ENCODE results near the gene PRKAG2.

The PRKAG2 gene

DNA sequence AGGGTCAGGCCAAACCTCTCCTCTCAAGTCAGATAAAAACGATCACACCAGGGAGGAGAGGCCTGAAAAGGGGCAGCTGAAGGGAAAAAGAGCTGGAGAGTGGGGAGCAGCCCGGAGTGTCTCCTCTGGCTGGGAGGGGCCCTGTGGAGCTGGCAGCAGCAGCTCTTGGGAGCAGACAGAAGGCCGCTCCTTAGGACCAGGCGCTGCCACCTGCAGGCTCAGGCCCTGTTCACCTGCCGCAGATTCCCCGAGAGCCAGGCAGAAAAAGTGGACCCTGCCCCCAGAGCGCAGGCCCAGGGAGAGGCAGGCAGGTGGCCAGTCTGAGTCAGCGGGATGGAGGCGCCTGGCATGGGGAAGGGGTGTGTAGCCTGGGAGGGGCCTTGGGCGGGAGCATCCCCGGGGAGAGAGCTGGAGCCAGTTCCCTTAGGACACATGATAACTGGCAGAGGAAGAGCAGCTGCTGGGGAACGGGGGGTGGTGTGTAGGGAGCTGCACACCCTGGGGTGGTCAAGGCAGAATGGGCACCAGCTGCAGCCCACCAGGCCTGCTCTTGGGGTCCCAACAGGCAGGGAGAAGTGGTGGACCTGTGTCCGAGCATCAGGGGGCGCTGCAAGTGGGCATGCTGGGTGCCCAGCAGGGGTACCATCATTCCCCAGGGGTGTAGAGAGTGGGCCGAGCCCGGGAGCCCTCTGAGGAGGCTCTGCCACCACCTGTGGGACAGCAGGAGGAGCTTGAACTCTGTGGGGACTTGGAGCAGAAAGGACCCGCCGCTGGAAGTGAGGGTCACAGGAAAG, 180.0 kb downstream of the PRKAG2 start:
- H3K27ac ChIP-seq, result no peak overlapping the region
- TF ChIP-seq ZFX (IDR thresholded peaks at IDR 0.05; ENCODE audit: borderline replicate concordance) (no peak), CTCF (IDR thresholded peaks at IDR 0.05) (no peak)

- no peak for TF ChIP-seq CTCF (IDR thresholded peaks at IDR 0.05)
- TF ChIP-seq ZFX (IDR thresholded peaks at IDR 0.05; ENCODE audit: borderline replicate concordance), result no peak
- H3K27ac ChIP-seq, result no peak overlapping the region
Measured at GRCh38 chr7:151695951-151696541, 180.9 kb downstream of the PRKAG2 start.

DNA sequence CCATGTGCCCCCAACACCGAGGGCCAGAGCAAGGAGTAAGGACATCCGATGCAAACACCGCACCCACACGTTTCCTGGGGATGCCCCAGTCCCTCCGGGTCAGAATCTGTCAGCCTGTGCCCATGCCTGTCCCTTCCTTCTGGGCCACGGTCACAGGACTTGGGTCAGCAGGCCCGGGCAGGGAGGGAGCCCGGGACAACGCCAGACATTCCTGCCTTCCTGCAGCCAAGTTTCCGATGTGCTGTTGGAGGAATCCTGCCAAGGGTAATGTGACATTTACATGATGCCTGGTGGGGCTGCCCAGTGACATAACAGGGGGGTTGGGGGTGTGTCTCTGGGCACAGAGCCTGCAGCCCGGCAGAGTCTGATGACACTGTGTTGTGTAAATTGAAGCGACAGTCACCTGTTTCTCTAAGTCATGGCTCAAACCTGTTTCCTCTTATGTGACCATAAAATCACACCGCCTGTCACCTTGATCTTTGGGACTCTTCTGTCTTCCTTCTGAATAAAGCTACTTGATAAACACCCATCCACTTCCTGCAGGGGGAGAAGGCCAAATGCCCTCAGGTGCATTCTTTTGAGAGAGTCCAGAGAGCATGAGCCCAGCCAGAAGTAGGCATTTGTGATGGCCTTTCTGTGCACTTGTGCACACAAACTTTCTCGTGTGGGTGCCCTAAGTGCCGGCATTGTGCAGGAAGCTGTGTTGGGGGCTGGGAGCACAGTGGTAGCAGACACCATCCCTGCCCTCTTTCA, 181.9 kb downstream of the PRKAG2 start:
- TF ChIP-seq CTCF (IDR thresholded peaks at IDR 0.05) (no peak), ZFX (IDR thresholded peaks at IDR 0.05; ENCODE audit: borderline replicate concordance) (no peak)
- no peak overlapping the region for H3K27ac ChIP-seq

DNA sequence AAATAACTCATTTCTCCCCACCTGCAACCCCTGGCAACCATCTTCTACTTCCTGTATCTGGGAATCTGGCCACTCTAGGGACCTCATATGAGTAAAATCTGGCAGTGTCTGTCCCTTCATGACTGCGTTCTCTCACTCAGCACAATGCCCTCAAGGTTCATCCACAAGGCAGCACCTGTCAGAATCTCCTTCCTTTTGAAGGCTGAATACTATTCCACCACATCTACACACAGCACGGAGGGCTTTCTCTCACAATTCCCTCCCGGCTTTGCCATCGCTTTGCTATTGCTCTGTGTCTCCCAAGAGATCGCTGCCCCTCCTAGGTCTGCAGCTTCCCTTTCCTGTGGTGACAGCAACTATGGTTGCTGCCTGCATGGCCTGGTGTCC, 182.5 kb downstream of the PRKAG2 start:
- TF ChIP-seq ZFX (IDR thresholded peaks at IDR 0.05; ENCODE audit: borderline replicate concordance), result no peak
- no peak for TF ChIP-seq CTCF (IDR thresholded peaks at IDR 0.05)
- H3K27ac ChIP-seq, result no peak overlapping the region

GRCh38 chr7:151693140-151693539, 183.8 kb downstream of the PRKAG2 start:
- H3K27ac ChIP-seq, result no peak overlapping the region
- TF ChIP-seq CTCF (IDR thresholded peaks at IDR 0.05), result no peak
- TF ChIP-seq ZFX (IDR thresholded peaks at IDR 0.05; ENCODE audit: borderline replicate concordance), result no peak

DNA sequence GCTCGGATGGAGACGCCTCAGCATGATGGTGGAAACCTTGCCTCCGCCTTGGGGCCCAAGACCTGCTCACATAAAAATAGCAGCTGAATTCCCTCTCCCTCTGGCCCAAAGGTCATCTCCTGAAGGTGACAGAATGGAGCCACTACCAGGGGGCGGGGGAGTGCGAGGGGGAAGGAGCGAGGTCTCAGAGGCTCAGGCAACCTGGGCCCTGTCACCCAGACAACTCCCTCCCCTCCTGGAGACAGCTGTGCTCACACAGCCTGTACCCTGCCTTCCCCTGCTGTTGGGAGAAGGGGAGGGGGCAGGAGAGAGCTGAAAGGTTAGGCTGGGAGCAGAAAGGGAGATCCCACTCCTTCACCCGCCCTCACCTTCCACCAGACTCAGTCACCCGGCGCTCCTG, 184.2 kb downstream of the PRKAG2 start:
- TF ChIP-seq CTCF (IDR thresholded peaks at IDR 0.05) (no peak), ZFX (IDR thresholded peaks at IDR 0.05; ENCODE audit: borderline replicate concordance) (no peak)
- H3K27ac ChIP-seq, result no peak overlapping the region

GRCh38 chr7:151691449-151691848, 185.5 kb downstream of the PRKAG2 start:
- TF ChIP-seq ZFX (IDR thresholded peaks at IDR 0.05; ENCODE audit: borderline replicate concordance) (no peak), CTCF (IDR thresholded peaks at IDR 0.05) (no peak)
- H3K27ac ChIP-seq, result no peak overlapping the region
